Tibial nerve (tissue), 4 donors: ENCODE data around the gene QSOX1.

ENCODE experiments used
- EP300 ChIP-seq, 2 donors: sonication (generic); formaldehyde crosslinking; IDR thresholded peaks; one replicate each; pipeline ENCODE4 v1.6.1; 2017; ENCODE audit warnings: antibody characterized with exemption in 2 of 2, mild to moderate bottlenecking in 1 of 2
- POLR2A ChIP-seq, 2 donors: fragments of 450-650 bp; IDR thresholded peaks; one replicate each; pipeline ENCODE4 v1.6.1; 2017; ENCODE audit warnings: antibody characterized with exemption in 2 of 2, mild to moderate bottlenecking in 2 of 2, moderate library complexity in 2 of 2
- TF ChIP-seq, protein P1 (sequence below), 5 experiments: fragments of 200-600 bp in 3 of 5; fragments of 450-650 bp in 2 of 5; sonication (generic) in 3 of 5; IDR thresholded peaks; one replicate each; pipeline ENCODE4 v1.5.1; 2016 to 2019; ENCODE audit warnings: antibody characterized with exemption in 5 of 5, mild to moderate bottlenecking in 3 of 5, moderate library complexity in 2 of 5

DNA sequence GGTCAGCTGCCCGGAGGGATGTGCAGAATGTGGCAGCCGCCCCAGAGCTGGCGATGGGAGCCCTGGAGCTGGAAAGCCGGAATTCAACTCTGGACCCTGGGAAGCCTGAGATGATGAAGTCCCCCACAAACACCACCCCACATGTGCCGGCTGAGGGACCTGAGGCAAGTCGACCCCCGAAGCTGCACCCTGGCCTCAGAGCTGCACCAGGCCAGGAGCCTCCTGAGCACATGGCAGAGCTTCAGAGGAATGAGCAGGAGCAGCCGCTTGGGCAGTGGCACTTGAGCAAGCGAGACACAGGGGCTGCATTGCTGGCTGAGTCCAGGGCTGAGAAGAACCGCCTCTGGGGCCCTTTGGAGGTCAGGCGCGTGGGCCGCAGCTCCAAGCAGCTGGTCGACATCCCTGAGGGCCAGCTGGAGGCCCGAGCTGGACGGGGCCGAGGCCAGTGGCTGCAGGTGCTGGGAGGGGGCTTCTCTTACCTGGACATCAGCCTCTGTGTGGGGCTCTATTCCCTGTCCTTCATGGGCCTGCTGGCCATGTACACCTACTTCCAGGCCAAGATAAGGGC lies 41.9 kb downstream of the QSOX1 start:
- TF ChIP-seq, protein P1, sequence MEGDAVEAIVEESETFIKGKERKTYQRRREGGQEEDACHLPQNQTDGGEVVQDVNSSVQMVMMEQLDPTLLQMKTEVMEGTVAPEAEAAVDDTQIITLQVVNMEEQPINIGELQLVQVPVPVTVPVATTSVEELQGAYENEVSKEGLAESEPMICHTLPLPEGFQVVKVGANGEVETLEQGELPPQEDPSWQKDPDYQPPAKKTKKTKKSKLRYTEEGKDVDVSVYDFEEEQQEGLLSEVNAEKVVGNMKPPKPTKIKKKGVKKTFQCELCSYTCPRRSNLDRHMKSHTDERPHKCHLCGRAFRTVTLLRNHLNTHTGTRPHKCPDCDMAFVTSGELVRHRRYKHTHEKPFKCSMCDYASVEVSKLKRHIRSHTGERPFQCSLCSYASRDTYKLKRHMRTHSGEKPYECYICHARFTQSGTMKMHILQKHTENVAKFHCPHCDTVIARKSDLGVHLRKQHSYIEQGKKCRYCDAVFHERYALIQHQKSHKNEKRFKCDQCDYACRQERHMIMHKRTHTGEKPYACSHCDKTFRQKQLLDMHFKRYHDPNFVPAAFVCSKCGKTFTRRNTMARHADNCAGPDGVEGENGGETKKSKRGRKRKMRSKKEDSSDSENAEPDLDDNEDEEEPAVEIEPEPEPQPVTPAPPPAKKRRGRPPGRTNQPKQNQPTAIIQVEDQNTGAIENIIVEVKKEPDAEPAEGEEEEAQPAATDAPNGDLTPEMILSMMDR (IDR thresholded peaks at IDR 0.05): no peak
- TF ChIP-seq POLR2A (IDR thresholded peaks at IDR 0.05) (no peak), EP300 (IDR thresholded peaks at IDR 0.05) (no peak)
